LNCaP clone FGC (cell line): ENCODE data around the gene MRPS31.
"Not testable (repeated sequence)": the region's sequence is repeated elsewhere in the genome, so short reads cannot be mapped to it uniquely, and the experiment has no call there.

Source experiments
- DNase-seq: peaks from one replicate; pipeline ENCODE4 v3.0.0-alpha.2; 2011; ENCODE audit warnings: low read depth
- H3K4me3 ChIP-seq: 2 replicates; pipeline ENCODE4 v1.5.1; 2011; ENCODE audit warnings: mild to moderate bottlenecking, low read depth, low read length, control low read depth
- CTCF ChIP-seq: IDR thresholded peaks from 2 replicates; pipeline ENCODE4 v1.5.1; 2012; ENCODE audit warnings: mild to moderate bottlenecking; ENCODE audit not compliant: control insufficient read depth, insufficient read depth; ENCODE audit errors: extremely low read depth

The MRPS31 gene

GRCh38 chr13:40732658-40733057 is 38.3 kb downstream of the MRPS31 start:
- no peak for DNase-seq
- no peak overlapping the region for H3K4me3 ChIP-seq
- TF ChIP-seq CTCF: no peak

- H3K4me3 ChIP-seq: no peak overlapping the region
- no peak for DNase-seq
- TF ChIP-seq CTCF: no peak
Measured at GRCh38 chr13:40728595-40728994, 42.4 kb downstream of the MRPS31 start.

GRCh38 chr13:40714433-40714832 is 56.6 kb downstream of the MRPS31 start:
- H3K4me3 ChIP-seq, DNase-seq: not testable (repeated sequence)

- H3K4me3 ChIP-seq: no peak overlapping the region
- no peak for TF ChIP-seq CTCF
- no peak for DNase-seq
Measured at GRCh38 chr13:40706439-40706838, 64.6 kb downstream of the MRPS31 start.

GRCh38 chr13:40697711-40698110 is 73.3 kb downstream of the MRPS31 start:
- TF ChIP-seq CTCF: no peak
- DNase-seq: no peak
- H3K4me3 ChIP-seq: no peak overlapping the region

- TF ChIP-seq CTCF: no peak
- no peak for DNase-seq
Measured at GRCh38 chr13:40694426-40694825, 76.6 kb downstream of the MRPS31 start.

GRCh38 chr13:40692946-40693345 is 78.0 kb downstream of the MRPS31 start:
- DNase-seq: no peak
- TF ChIP-seq CTCF: no peak
- H3K4me3 ChIP-seq: no peak overlapping the region

More at GRCh38 chr13:40694426-40694825, 76.6 kb downstream of the MRPS31 start:
- no peak overlapping the region for H3K4me3 ChIP-seq
